DOHH2 (cell line): ENCODE measurements around the gene FALEC.
"Not testable (repeated sequence)": the region's sequence is repeated elsewhere in the genome, so short reads cannot be mapped to it uniquely, and the experiment has no call there.

Experiments used
- H3F3A ChIP-seq: fragments of 200-600 bp; sonication (generic), shearing (Covaris generic); 2 replicates; pipeline ENCODE4 v1.6.0; 2016; ENCODE audit warnings: antibody characterized with exemption, mild to moderate bottlenecking; ENCODE audit not compliant: control insufficient read depth, insufficient read depth
- H3K27ac ChIP-seq: fragments of 200-600 bp; sonication (generic); 2 replicates; pipeline ENCODE4 v1.5.1; 2014; ENCODE audit warnings: low read depth, mild to moderate bottlenecking, low read length, moderate library complexity
- H3K27me3 ChIP-seq: fragments of 200-600 bp; sonication (generic); 2 replicates; pipeline ENCODE4 v1.6.1; 2014; ENCODE audit warnings: mild to moderate bottlenecking, low read length, mixed read lengths; ENCODE audit not compliant: control insufficient read depth
- H3K36me3 ChIP-seq: fragments of 200-600 bp; sonication (generic); 2 replicates; pipeline ENCODE4 v1.6.1; 2014; ENCODE audit warnings: mild to moderate bottlenecking, low read length, moderate library complexity, mixed read lengths; ENCODE audit not compliant: control insufficient read depth
- H3K4me1 ChIP-seq: fragments of 200-600 bp; sonication (generic); 2 replicates; pipeline ENCODE4 v1.6.1; 2014; ENCODE audit warnings: mild to moderate bottlenecking, low read length, mixed read lengths; ENCODE audit not compliant: control insufficient read depth
- H3K4me2 ChIP-seq: fragments of 200-600 bp; sonication (generic); 2 replicates; pipeline ENCODE4 v1.6.0; 2014; ENCODE audit warnings: mild to moderate bottlenecking, low read length, moderate library complexity
- H3K4me3 ChIP-seq: fragments of 200-600 bp; sonication (generic); 2 replicates; pipeline ENCODE4 v1.5.1; 2014; ENCODE audit warnings: mild to moderate bottlenecking, low read length, mixed read lengths
- H3K79me2 ChIP-seq: fragments of 200-600 bp; sonication (generic); 2 replicates; pipeline ENCODE4 v1.6.1; 2014; ENCODE audit warnings: mild to moderate bottlenecking, low read length, mixed read lengths; ENCODE audit not compliant: control insufficient read depth
- H3K9me2 ChIP-seq: fragments of 200-600 bp; sonication (generic); replicated peaks from 2 replicates; pipeline ENCODE4 v1.6.1; 2014; ENCODE audit warnings: mild to moderate bottlenecking, low read length, mixed read lengths; ENCODE audit not compliant: control insufficient read depth
- H3K9me3 ChIP-seq: fragments of 200-600 bp; sonication (generic); 2 replicates; pipeline ENCODE4 v1.6.1; 2014; ENCODE audit warnings: antibody characterized with exemption, low read length, mixed read lengths; ENCODE audit not compliant: control insufficient read depth, insufficient read depth
- H4K20me1 ChIP-seq: fragments of 200-600 bp; sonication (generic); 2 replicates; pipeline ENCODE4 v1.6.0; 2014; ENCODE audit warnings: low read depth, mild to moderate bottlenecking, antibody characterized with exemption, low read length, moderate library complexity; ENCODE audit not compliant: control insufficient read depth, insufficient read depth
- EZH2phosphoT487 ChIP-seq: fragments of 200-600 bp; sonication (generic); IDR thresholded peaks from 2 replicates; pipeline ENCODE4 v1.6.1; 2017; ENCODE audit warnings: borderline replicate concordance, mild to moderate bottlenecking, antibody characterized with exemption, low read length, moderate library complexity, mixed read lengths
- TF ChIP-seq, protein P1 (sequence below): fragments of 200-600 bp; sonication (generic); IDR thresholded peaks from one replicate; pipeline ENCODE4 v1.5.1; 2014; ENCODE audit warnings: antibody characterized with exemption, mild to moderate bottlenecking, low read depth, low read length; ENCODE audit not compliant: poor library complexity, severe bottlenecking

FALEC gene

GRCh38 chr1:150568594-150568966 is 53.0 kb downstream of the FALEC start:
- H3K79me2 ChIP-seq: peaks cover 60% of the 10 kb centered on the region
- peak overlapping the region; percentile 74 for H3K27ac ChIP-seq
- peaks cover 58% of the 10 kb centered on the region for H3F3A ChIP-seq
- H3K9me3 ChIP-seq: no peaks in the 10 kb centered on the region
- H3K4me3 ChIP-seq: peak overlapping the region; percentile 59
- peak overlapping the region; percentile 83 for H3K4me2 ChIP-seq
- no peaks in the 10 kb centered on the region for H3K9me2 ChIP-seq
- peaks cover 38% of the 10 kb centered on the region for H3K36me3 ChIP-seq
- no peak for TF ChIP-seq EZH2phosphoT487
- TF ChIP-seq, protein P1, sequence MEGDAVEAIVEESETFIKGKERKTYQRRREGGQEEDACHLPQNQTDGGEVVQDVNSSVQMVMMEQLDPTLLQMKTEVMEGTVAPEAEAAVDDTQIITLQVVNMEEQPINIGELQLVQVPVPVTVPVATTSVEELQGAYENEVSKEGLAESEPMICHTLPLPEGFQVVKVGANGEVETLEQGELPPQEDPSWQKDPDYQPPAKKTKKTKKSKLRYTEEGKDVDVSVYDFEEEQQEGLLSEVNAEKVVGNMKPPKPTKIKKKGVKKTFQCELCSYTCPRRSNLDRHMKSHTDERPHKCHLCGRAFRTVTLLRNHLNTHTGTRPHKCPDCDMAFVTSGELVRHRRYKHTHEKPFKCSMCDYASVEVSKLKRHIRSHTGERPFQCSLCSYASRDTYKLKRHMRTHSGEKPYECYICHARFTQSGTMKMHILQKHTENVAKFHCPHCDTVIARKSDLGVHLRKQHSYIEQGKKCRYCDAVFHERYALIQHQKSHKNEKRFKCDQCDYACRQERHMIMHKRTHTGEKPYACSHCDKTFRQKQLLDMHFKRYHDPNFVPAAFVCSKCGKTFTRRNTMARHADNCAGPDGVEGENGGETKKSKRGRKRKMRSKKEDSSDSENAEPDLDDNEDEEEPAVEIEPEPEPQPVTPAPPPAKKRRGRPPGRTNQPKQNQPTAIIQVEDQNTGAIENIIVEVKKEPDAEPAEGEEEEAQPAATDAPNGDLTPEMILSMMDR: no peak
- no peaks in the 10 kb centered on the region for H3K27me3 ChIP-seq
- H4K20me1 ChIP-seq: no peaks in the 10 kb centered on the region; the same call in 1 of the 2 replicates
- H3K4me1 ChIP-seq: peaks cover 91% of the 10 kb centered on the region

GRCh38 chr1:150572918-150573647 is 57.5 kb downstream of the FALEC start:
- TF ChIP-seq, protein P1: no peak
- TF ChIP-seq EZH2phosphoT487: no peak
- Histone ChIP-seq H3K9me2 (no peaks in the 10 kb centered on the region), H3K9me3 (no peaks in the 10 kb centered on the region), H3K27me3 (no peaks in the 10 kb centered on the region), H3K4me2 (peak overlapping the region; percentile 6), H3K27ac (peak overlapping the region; percentile 33; the same call in 1 of the 2 replicates), H3K4me1 (peaks cover 83% of the 10 kb centered on the region), H3F3A (peaks cover 36% of the 10 kb centered on the region), H3K36me3 (peaks cover 80% of the 10 kb centered on the region), H3K79me2 (peaks cover 81% of the 10 kb centered on the region), H4K20me1 (peaks cover 37% of the 10 kb centered on the region), H3K4me3 (0 out of 2 replicates have a peak overlapping the region, but pooled peaks have one; percentile 8)

GRCh38 chr1:150573648-150574071 is 58.1 kb downstream of the FALEC start:
- Histone ChIP-seq H3K79me2 (peaks cover 81% of the 10 kb centered on the region), H3K4me2 (peak overlapping the region; percentile 6), H4K20me1 (peaks cover 42% of the 10 kb centered on the region), H3K4me3 (0 out of 2 replicates have a peak overlapping the region, but pooled peaks have one; percentile 8), H3K4me1 (peaks cover 77% of the 10 kb centered on the region), H3K36me3 (peaks cover 82% of the 10 kb centered on the region), H3K27ac (peak overlapping the region; percentile 33; the same call in 1 of the 2 replicates), H3F3A (peaks cover 30% of the 10 kb centered on the region)
- H3K9me2 ChIP-seq, H3K9me3 ChIP-seq, H3K27me3 ChIP-seq: not testable (repeated sequence)
